GM21360 (cell line): ENCODE data around the gene NOX1.
A peak's percentile ranks its signal among the peaks of the same experiment; 100 is the strongest.

Experiments used
- ATAC-seq: cut with Tn5 transposase; IDR thresholded peaks from one replicate; pipeline ENCODE4 v1.9.1; 2021; ENCODE audit warnings: mild to moderate bottlenecking, moderate library complexity; ENCODE audit not compliant: unreplicated experiment

The NOX1 gene

DNA sequence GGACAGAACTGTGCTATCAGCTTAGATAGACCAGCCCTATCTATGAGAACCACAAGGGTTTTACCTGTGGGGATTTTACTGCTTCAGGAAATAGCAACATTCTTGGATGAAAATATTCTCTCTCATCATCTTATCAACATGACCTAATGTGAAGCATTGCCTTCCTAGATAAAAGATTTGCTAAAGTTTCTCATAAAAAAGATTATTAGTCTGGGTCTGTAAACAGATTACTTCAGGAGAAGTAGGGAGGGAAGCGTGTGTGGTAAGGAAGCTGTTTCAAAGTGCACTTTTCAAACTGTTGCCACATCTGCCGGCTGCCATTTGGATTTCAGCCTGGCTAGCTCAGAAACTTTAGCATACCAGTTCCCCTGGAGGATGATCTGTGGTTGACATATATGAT, at the start of gene NOX1:
Gene NOX1 (minus strand): TSS at position 35 of the 400 bp plus-strand sequence. CDS start 220 bp downstream, outside the sequence.
- ATAC-seq, result no peak

DNA sequence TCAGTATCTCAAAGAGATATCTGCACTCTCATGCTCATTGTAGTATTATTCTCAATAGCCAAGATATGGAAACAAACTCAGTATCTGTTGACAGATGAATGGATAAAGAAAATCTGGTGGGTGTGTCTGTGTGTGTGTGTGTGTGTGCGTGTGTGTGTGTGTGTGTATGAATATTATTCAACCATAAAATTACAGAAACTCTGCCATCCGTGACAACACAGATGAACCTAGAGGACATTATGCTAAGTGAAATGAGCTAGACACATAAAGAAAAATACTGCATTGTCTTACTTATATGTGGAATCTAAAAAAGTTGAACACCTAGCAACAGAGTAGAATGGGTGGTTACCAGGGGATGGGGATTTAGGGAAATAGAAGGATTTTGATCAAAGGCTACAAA, 41.4 kb upstream of the NOX1 start:
- no peak for ATAC-seq

DNA sequence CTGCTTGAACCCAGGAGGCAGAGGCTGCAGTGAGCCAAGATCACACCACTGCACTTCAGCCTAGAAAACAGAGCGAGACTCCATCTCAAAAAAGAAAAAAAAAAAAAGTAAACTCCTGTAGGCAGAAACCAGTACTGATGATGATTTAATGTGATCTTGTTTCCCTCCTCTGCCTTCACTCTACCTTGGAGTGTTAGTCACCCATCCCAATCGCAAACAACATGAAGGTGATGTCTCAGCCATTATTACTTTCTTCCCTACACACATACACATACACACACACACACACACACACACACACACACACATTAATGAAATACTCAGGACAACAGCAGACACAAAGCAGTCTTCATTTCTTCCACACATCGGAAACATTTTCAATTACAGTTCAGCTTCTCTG, 39.0 kb upstream of the NOX1 start:
- no peak for ATAC-seq

DNA sequence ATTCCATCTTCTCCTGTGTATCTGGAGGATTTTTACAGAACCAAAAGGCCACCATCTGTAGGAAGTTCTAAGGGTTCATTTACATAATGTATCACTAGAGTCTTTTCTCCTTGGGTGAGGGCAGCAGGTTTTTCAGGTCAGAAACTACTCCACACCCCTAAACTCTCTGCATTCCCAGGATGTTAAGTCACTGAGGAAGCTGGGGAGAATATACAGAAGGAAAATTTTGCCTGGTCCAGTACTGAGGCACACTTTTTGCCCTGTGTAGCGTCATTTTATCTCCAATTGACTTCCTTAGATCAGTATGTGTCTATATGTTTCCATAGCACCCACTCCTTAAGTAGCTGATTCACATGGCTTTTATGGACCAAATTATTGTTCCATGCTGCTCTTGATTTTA, 37.6 kb upstream of the NOX1 start:
- ATAC-seq, result no peak

DNA sequence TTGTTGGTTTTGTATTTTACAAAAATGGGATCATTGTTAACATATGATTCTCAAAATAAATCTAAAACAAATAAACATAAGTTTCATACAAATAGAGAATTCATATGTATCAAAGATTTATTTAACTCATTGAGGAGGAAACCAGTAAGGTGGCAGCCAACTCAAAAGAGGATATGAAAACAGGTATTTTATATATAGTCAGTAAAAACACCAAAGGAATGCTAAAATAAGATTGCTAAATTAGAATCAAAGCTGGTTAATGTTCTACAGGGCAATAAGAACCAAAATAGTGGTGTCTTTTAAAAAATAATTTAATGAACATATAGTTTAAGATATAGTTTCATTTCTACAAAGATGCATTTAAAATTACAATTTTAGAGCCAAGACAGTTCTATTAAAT, 31.5 kb upstream of the NOX1 start:
- ATAC-seq, result no peak

DNA sequence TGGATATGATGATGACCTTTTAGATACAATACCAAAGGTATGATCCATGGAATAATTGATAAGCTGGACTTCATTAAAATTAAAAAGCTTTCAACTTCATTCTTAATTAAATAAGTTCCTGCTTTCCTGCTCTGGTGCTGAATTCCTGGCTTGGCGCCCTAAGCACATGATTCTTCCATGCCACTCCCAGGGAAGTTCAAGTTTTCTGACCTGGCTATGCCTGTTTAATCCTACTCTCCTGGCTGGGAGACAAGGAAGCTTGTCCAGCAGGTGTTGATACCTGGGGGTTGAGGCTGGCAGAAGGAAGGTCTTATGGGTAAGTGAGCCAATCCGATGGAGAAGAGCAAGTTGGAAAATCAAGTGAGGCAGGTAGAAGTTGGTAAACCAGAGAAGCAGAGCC, 30.3 kb upstream of the NOX1 start:
- no peak for ATAC-seq

DNA sequence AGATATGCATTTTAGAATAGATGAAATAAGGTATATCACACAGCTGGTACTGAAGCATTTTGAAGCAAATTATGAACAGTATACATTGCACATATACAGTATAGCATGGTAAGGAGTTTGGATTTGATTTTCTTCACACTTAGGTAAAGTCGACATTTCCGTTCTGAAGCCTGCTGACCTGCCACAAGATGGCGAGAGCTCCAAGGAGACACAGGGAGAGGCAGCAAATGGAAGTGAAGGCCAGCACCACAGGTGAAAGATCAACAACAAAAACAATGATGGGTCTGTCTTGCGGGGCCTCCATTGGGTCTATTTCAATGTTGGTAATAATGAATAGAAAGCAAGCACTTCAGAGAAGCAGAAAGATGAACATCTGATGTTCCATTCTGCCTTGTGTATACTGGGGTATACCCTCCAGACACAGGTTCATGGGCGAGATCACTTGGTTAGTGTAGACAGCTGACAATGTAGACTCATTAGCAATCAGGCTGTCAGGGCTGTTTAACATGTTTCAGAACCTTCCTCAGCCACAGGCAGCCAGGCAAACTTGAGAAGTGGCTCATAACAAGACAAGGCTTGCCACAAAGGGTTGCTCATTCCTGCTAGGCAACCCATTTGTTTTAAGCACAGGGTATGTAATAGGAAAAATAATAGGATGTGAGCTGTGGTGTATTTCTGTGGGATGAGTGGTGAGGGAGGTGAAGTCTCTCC, 21.4 kb upstream of the NOX1 start:
- ATAC-seq, result no peak

DNA sequence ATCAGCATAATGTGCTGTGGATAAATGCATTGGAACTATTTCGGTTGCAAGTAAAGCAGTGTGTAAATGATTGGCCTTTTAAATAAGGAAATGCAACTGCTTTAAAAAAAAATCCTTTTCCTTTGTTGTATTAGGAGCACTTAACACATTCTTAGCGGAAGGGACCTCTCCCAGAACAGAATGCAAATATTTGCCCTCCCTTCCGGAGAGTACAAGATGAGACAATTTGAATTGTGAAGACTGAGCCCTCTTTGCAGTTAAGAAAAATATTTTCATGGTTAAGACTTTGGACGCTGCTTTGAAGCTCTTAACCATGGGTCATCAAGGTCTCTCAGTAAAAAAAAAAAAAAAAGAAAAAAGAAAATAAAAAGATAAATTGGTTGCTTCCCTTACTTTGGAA, 9.5 kb upstream of the NOX1 start:
- no peak for ATAC-seq

DNA sequence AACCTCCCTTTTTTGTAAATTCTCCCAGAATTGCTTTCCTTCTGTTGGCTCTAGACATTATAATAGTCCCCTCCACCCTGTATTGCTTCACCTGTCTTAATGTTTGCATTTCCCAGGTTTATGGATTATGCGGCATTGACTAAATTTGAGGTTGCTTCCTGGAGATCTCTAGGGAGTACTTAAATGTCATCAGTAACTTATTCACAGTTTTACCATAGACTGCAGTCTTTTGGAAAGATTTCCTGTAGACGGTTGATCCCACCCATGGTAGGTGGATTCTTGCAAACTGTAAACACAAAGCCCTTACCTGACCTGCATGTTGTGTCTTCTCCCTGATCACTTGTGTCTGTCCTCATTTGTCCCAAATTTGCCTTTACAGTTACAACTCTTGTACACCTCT, 6.2 kb upstream of the NOX1 start:
- ATAC-seq, result no peak

DNA sequence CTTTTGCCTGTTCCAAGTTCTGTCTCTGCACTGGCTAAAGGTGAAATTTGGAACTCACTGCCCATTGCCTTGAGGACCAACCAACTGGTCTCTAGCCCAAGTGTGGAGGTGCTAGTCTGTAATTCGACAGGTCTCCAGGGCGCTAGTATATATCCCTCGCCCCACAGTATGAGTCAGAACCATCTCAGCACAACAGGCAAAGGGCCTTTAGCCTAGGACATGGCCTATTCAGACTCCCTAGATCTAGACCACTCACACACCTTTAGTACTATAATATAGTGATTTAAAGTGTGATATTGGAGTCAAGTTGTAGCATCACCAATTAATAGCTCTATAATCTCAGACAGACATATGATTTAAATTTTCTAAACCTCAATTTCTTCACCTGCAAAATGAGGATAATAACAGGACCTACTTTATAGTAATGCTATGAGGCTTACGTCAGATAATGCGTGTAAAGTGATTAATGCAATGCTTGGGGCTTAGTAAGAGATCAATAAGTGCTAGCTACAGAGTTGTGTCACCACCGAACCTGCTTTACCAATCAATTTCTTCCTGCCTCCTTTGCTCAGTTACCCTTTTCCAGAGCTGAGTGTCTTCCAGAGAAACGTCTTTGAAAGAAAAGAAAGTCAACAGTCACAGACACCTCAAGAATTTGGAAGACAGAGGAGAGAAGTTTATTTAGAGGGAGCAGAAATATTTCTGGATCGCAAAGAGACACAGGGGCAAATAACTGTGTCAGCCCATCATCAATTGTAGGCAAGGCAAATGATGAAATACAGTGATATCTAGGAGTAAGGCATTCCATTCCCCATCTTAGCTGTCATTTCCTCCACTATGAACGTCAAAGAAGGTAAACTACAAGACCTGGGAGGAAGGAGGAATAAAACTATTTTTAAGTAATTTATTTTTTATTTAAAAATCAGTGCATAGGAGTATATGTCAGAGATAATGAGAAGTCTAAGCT, 2.3 kb downstream of the NOX1 start:
- ATAC-seq, result no peak

DNA sequence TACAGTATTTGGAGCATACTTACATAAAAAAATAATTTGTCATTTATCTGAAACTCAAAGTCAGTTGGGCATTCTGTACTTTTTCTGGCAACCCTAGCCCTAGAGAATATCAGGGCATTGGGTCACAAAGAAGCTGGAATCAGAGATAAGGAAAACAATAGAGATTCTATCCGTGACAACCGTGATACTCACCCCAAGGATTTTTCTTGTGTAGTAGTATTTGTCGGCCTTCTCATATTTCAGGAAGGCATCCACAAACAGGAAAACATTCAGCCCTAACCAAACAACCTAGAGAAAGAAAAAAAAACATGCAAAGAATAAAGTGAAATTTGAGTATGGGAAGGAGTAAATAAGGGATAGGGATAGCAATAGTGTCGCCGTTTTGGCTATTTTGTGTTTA, 3.6 kb downstream of the NOX1 start:
- ATAC-seq, result no peak

DNA sequence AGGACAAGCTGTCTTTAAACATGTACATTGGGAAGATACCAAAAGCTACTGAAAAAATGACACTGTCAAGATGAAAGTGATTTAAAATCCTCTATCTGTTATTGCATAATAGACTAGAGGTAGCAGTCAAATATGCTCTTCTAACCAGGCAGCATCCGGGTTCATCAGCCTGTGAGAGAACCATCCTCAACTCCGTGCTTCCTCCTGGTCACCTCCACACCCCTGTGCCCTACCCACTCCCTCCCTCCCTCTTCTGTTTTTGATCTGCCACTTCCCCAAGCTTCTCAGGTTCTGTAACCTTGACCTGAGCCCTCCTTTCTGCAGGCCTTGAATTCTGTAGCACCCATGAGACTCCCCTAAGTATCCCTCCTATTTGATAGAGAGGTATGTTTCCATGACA, 5.9 kb downstream of the NOX1 start:
- ATAC-seq, result no peak

DNA sequence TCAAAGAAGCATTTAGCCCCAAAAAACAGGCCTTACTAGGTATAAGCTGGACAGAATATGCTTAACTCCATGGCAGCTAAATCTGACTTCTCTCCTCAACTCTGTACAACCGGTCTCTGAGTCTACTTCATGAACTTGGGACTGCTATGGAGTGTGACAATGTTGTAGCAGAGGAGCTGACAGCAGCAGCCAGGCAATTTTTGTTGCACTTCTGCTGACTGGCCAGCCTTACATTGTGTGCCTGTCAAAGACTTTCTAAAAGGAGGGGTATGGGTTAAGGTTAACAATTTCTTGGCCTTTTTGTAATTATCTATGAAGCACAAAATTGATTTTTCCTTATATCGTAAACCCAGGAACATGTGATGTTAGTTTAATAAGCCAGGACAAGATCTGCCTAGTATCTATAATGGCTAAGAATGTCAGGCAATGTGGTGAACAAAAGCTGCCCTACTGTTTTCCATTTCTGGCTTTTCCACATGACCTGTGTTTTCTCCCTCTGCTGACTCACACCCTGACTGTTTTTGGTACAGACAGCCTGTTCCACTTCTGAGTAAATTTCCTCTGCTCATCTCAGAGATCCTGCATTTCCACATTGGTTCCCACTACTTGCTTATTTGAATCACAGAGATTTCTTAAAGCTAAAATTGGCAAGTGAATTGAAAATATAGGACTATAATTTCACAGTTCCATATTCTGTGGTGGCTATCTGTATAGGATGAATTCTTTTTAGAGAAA, 9.3 kb downstream of the NOX1 start:
- ATAC-seq, result no peak

DNA sequence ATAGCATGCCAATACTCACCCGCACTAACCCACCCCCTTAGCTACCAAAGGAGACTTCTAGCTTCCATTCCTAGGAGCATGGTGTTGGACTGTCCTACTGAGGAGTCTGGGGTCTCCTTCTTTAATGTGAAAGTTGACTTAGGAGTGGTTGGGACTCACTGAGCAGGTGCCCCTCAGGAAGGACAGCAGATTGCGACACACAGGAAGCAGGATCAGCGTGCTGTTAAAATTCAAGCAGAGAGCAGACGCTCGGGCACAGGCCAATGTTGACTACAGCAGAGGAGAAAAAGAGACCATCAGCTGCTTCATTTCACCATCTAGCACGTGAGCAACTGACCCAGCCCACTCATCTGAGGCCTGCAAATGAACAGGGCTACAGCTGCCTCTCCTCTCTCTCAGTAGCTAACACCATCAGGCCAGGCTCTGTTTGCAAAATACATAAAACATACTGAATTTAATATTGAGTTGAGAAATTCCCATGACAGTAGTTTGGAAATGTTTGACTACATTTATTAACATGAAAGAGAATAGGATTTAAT, 10.8 kb downstream of the NOX1 start:
- no peak for ATAC-seq

DNA sequence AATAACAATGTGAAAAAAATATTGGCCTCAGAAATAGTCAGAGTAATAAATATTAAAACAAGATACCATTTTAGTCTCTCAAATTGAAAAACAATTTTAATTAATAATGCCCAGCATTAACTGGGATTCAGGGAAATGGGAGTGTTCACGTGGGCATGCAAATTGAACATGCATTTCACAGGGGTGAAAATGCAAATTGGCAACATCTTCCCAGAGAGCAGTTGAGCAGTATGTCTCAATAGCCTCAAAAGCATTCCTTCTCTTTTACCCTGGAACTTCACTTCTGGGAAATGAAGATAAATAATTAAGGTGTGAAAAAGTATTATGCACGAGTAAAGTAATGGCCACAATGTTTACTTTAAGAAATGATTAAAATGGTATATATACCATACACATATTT, 21.3 kb downstream of the NOX1 start:
- ATAC-seq, result no peak

DNA sequence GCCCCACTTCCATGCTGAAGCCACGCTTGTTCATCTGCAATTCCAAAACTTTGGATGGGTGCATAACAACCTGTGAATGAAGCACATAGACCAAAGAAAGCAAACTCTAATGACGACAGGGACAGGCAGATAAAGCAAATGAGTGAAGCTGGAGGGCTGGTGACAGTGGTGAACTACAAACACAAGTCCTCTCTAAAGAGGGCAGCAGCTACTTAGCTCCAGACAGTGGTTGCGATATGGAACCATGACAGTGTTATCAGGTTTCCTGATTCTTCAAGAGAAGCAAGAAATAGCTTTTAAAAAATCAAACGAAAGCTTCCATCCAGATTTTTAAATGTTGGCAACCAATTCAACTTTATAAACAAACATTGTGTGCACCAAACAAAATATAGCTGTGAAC, 23.8 kb downstream of the NOX1 start:
- no peak for ATAC-seq

DNA sequence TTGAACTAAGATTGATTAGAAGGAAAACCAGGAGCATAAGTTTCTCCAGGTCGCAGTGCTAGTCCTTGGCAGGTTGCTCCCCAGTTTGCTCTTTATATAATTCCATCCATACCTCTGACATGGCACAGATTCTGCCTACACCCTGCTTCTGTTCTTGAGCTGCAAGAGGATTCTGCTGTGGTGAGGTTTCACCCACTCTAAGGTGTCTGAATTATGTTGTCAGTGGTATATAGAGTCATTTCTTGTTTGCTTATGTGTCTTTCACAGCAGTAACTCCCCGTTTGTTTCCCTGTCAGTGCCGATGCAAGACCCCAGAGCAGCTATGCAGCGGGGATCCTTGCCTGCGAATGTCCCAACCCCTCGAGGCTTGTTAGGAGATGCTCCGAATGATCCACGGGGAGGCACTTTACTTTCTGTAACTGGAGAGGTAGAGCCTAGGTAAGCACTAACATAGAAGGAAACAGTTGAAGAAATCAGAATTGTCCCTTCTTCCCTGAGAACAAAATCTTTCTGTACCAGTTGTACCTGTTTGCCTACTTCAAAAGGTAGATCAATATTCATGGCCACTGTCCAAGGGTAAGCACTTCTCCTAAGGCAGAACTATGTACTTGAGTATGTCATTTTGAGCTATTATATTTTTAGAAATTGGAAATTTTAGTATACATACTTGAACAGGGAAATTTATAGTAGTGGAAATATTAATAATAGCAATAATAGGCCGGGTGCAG, 42.8 kb downstream of the NOX1 start:
- no peak for ATAC-seq

DNA sequence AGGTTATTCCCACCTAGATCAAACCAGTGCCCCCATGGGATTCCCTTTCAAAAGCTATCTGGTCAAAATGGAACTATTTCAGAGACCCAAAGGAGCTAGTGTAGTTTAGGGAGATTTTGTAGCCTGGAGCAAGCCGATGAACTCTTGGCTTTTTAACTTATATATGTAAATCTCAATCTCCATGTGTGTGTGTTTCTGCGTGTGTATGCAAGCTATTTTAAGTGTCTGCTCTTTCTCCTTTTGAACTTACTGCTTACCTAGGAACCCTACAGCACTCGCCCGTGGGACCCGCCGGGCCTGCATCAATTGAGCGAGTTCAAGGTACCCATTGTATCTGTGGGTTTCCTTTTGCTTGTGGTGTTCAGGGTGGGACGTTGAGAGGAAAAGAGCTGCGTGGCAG, 43.6 kb downstream of the NOX1 start:
- peak; percentile 43 for ATAC-seq

DNA sequence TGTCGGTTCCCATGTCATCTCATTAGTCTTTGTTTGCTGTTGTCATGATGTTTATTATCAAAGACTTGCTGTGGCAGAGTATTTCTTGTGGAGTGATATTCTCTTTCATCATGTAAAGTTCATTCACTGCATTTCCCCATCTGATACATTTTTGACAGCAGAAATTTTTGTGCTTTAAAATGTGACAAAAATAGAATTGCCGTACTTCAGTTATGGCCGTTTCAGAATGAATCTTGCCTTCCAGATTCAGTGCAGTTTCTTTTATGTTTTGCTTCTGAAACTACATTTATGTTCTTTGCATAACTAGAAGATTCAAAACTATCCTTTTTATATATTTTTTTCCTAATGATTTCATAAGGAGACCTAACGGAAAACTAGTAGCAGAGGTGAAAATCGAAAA, 44.0 kb downstream of the NOX1 start:
- peak; percentile 31 for ATAC-seq

DNA sequence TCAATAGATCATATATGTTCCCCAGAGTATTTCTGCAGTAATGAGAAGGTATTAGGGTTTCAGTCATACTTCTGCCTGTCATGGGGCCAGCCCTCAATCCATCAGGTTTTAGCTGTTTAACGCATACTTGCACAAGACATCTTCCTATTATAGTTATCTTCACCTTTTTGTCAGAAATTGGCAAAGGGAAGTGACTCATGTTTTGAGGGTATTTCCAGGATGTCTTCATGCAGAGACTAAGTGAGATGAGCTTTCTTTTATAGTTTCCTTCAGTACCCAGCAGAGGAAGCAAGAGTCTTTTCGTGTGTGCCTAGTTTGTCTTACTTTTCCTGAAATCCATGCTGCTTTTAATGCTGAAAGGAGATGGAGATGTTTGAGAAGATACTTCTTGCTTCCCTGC, 44.4 kb downstream of the NOX1 start:
- peak; percentile 69 for ATAC-seq
